Heart left ventricle (tissue), 16 donors: ENCODE data around the gene GTF2E1. TPM values are rescaled to one million over a fixed set of nuclear protein-coding genes. Genes with fewer than 3 reads are reported as not detected.

ENCODE experiments used
- ATAC-seq, 4 donors: fragments of 200-7000 bp; cut with Tn5 transposase; one replicate each; pipeline ENCODE4 v1.9.1; 2020 to 2022; ENCODE audit warnings: moderate library complexity in 4 of 4, mild to moderate bottlenecking in 3 of 4, moderate number of reproducible peaks in 1 of 4
- DNase-seq, 5 donors: peaks; one replicate each; pipeline ENCODE4 v3.0.0-alpha.2; 2020
- H3K27ac ChIP-seq, 12 donors: fragments of 200-600 bp; sonication (generic) in 4 of 12; one replicate each; pipeline versions ENCODE4 v1.5.0 to v1.8.0; 2016 to 2022; ENCODE audit warnings: mild to moderate bottlenecking in 2 of 12
- H3K27me3 ChIP-seq, 9 donors: fragments of 200-600 bp; sonication (generic) in 2 of 9; one replicate each; pipeline versions ENCODE4 v1.5.1 to v1.8.0; 2016 to 2022; ENCODE audit warnings: mild to moderate bottlenecking in 3 of 9
- H3K36me3 ChIP-seq, 9 donors: fragments of 200-600 bp; sonication (generic) in 2 of 9; one replicate each; pipeline versions ENCODE4 v1.5.0 to v1.8.0; 2018 to 2022; ENCODE audit warnings: mild to moderate bottlenecking in 2 of 9
- H3K4me1 ChIP-seq, 12 donors: fragments of 200-600 bp; sonication (generic) in 4 of 12; one replicate each; pipeline versions ENCODE4 v1.5.0 to v1.8.0; 2016 to 2022; ENCODE audit warnings: mild to moderate bottlenecking in 3 of 12
- H3K4me3 ChIP-seq, 12 donors: fragments of 200-600 bp; sonication (generic) in 4 of 12; one replicate each; pipeline versions ENCODE4 v1.5.0 to v1.8.0; 2017 to 2022; ENCODE audit warnings: mild to moderate bottlenecking in 9 of 12, moderate library complexity in 4 of 12
- H3K9me3 ChIP-seq, 12 donors: fragments of 200-600 bp; sonication (generic) in 4 of 12; one replicate each; pipeline versions ENCODE4 v1.5.0 to v1.8.0; 2016 to 2022; ENCODE audit warnings: mild to moderate bottlenecking in 1 of 12
- CTCF ChIP-seq, 12 donors: fragments of 200-600 bp; sonication (generic) in 4 of 12; IDR thresholded peaks; one replicate each; pipeline versions ENCODE4 v1.5.0 to v1.8.0; 2018 to 2022; ENCODE audit warnings: antibody characterized with exemption in 12 of 12, mild to moderate bottlenecking in 5 of 12
- POLR2A ChIP-seq, 2 donors: fragments of 450-650 bp; IDR thresholded peaks; one replicate each; pipeline ENCODE4 v1.6.1; 2017; ENCODE audit warnings: antibody characterized with exemption in 2 of 2, mild to moderate bottlenecking in 2 of 2, moderate library complexity in 2 of 2
- WGBS, 4 donors: extraction: QIAGEN DNeasy Blood & Tissue Kit in 2 of 4; methylation state at CpG; one replicate each; pipeline versions ENCODE4 v1.1.5 to v1.1.7; 2013 to 2018; 5-methylcytosine and 5-hydroxymethylcytosine counted together
- intact Hi-C, 10 donors: fragments of 100-400 bp; cut with DNase I; formaldehyde crosslinking; loops; one replicate each; pipeline versions ENCODE4 v1.11.1 to v1.14.2; 2022
- polyA plus RNA-seq, 2 donors: library from polyadenylated mRNA; stranded (reverse); fragments of 200-250 nt; gene quantifications; one replicate each; pipeline ENCODE4 v1.2.3, GENCODE V29; 2013
- total RNA-seq, 9 donors: library from RNA; depleted of rRNA in 2 of 9; stranded (reverse); fragments of >200 nt in 2 of 9; fragmentation: NEBNext Ultra II Directional in 3 of 9; extraction: Animal tissue kit (Norgen Biotek cat#: 25700) in 3 of 9; gene quantifications; one replicate each; pipeline versions ENCODE4 v1.1.0 to v1.2.4, GENCODE V29; 2016 to 2023
- donor health status: ischemic (EF 13 %, LVEDD 7.1; RV severe dilation, severe dysfunction).
- donor health status: healthy with polysubstance abuse.
- donor health status: DM: no; HTN: yes; CAD: no.
- donor health status: DM: no; HTN: no; CAD: no.
- donor health status: ischemic (EF 25% LVEDD 6.9; RV normal size, moderate dysfunction).
- donor health status: ischemic (EF 25% LVEDD 5.7; RV mildly dilated, moderate dysfunction).
- donor health status: healthy.
- donor health status: DM: yes; HTN: yes; CAD: no.
- donor health status: ischemic (EF 35%, LVEDD 5.7; RV mildly dilated, moderate dysfunction).
- donor health status: nonischemic (EF 11% LVEDD 7.7; RV severe dilation, severe dysfunction).
- donor health status: DM: yes; HTN: yes; CAD: no.
- donor health status: PGD.
- donor health status: ischemic (EF 29% LVEDD 5.4; RV normal size, mild dysfunction).
- donor health status: nonischemic (EF 23%, LVEDD 6.1; RV moderate dilation, normal function).

Gene GTF2E1
- total and polyA plus RNA-seq, 11 donors = 3.7 to 15.1 (median 10.8) TPM

GRCh38 chr3:120764206-120764605, 21.7 kb downstream of the GTF2E1 start:
- no peaks in the 10 kb centered on the region for H3K27me3 ChIP-seq
- H3K4me3 ChIP-seq = no peak overlapping the region
- no peaks in the 10 kb centered on the region for H3K9me3 ChIP-seq
- intact Hi-C loops = no loop called here
- H3K36me3 ChIP-seq = no peaks in the 10 kb centered on the region
- DNase-seq = no peak
- TF ChIP-seq POLR2A (IDR thresholded peaks at IDR 0.05) = no peak
- no peak overlapping the region for H3K27ac ChIP-seq
- no peak for ATAC-seq
- H3K4me1 ChIP-seq = peaks cover 0 to 19% (median 3%) of the 10 kb centered on the region in 12 donors

GRCh38 chr3:120765830-120766493, 23.4 kb downstream of the GTF2E1 start:
- TF ChIP-seq POLR2A (IDR thresholded peaks at IDR 0.05) = no peak
- DNase-seq = no peak
- Histone ChIP-seq H3K27me3 (no peaks in the 10 kb centered on the region), H3K4me3 (no peak overlapping the region), H3K9me3 (no peaks in the 10 kb centered on the region), H3K27ac (no peak overlapping the region), H3K36me3 (peaks cover 0 to 6% (median 3%) of the 10 kb centered on the region in 9 donors), H3K4me1 (peaks cover 0 to 19% (median 3%) of the 10 kb centered on the region in 12 donors)
- intact Hi-C loops = no loop called here
- no peak for ATAC-seq

GRCh38 chr3:120766576-120766975, 24.0 kb downstream of the GTF2E1 start:
- DNase-seq (no peak), ATAC-seq (no peak)
- no peaks in the 10 kb centered on the region for H3K9me3 ChIP-seq
- 64 to 96% (median 94%) methylated on average over 3 of the region's 3 CpGs for WGBS, 4 donors
- H3K4me3 ChIP-seq = no peak overlapping the region
- H3K36me3 ChIP-seq = peaks cover 0 to 11% (median 8%) of the 10 kb centered on the region in 9 donors
- H3K27ac ChIP-seq = no peak overlapping the region
- intact Hi-C loops = no loop called here
- TF ChIP-seq POLR2A (IDR thresholded peaks at IDR 0.05) (no peak), CTCF (IDR thresholded peaks at IDR 0.05) (no peak)
- H3K4me1 ChIP-seq = peaks cover 0 to 19% (median 3%) of the 10 kb centered on the region in 12 donors
- H3K27me3 ChIP-seq = no peaks in the 10 kb centered on the region

DNA sequence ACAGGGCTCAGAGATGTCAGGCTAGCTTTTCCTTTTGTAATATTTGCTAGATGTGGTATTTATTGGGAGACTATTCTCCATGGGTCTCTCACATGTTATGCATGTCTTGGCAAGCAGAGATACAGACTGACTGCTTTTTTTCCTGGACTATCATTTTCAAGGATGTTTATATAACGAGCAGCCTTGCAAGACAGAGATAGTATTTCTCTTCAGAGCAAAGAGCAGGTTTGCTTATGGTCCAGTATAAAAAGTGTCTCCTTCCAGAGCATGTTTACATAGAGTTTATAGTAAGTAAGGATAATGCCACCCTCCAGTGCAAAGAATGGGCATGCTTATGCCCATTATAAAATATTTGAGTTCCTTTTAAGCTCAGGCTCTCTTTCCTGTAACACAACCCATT, 24.6 kb downstream of the GTF2E1 start:
- intact Hi-C loops = no loop called here
- Histone ChIP-seq H3K9me3 (no peaks in the 10 kb centered on the region), H3K4me3 (no peak overlapping the region), H3K36me3 (peaks cover 0 to 16% (median 8%) of the 10 kb centered on the region in 9 donors), H3K27ac (no peak overlapping the region), H3K27me3 (no peaks in the 10 kb centered on the region), H3K4me1 (peaks cover 0 to 19% (median 3%) of the 10 kb centered on the region in 12 donors)
- ATAC-seq (no peak), DNase-seq (no peak)
- TF ChIP-seq CTCF (IDR thresholded peaks at IDR 0.05) = no peak
- TF ChIP-seq POLR2A (IDR thresholded peaks at IDR 0.05) = no peak
- 50 to 55% (median 53%) methylated on average over 1 of the region's 1 CpG for WGBS, 4 donors

- Histone ChIP-seq H3K27me3 (no peaks in the 10 kb centered on the region), H3K4me1 (peaks cover 0 to 19% (median 3%) of the 10 kb centered on the region in 12 donors), H3K4me3 (no peak overlapping the region), H3K9me3 (no peaks in the 10 kb centered on the region), H3K36me3 (peaks cover 0 to 27% (median 14%) of the 10 kb centered on the region in 9 donors), H3K27ac (no peak overlapping the region)
- 95 to 98% (median 97%) methylated on average over 2 of the region's 2 CpGs for WGBS, 4 donors
- intact Hi-C loops = no loop called here
- TF ChIP-seq CTCF (IDR thresholded peaks at IDR 0.05) (no peak), POLR2A (IDR thresholded peaks at IDR 0.05) (no peak)
- DNase-seq = no peak
- no peak for ATAC-seq
Measured at GRCh38 chr3:120769436-120769835, 26.9 kb downstream of the GTF2E1 start.
